BE2C (cell line): ENCODE measurements around the gene COX15.

Experiments used
- DNase-seq: peaks from one replicate; pipeline ENCODE4 v3.0.0-alpha.2; 2020
- H3K27me3 ChIP-seq: fragments of 250-450 bp; sonication (Bioruptor Pico); 2 replicates; pipeline ENCODE4 v1.5.1; 2020; ENCODE audit warnings: mild to moderate bottlenecking
- H3K36me3 ChIP-seq: fragments of 250-450 bp; sonication (Bioruptor Pico); 2 replicates; pipeline ENCODE4 v1.5.1; 2020; ENCODE audit warnings: mild to moderate bottlenecking
- H3K4me1 ChIP-seq: fragments of 250-450 bp; sonication (Bioruptor Pico); 2 replicates; pipeline ENCODE4 v1.5.1; 2020
- H3K4me3 ChIP-seq: 2 replicates; pipeline ENCODE4 v1.5.1; 2011; ENCODE audit warnings: low read depth, low read length
- H3K9me3 ChIP-seq: fragments of 250-450 bp; sonication (Bioruptor Pico); 2 replicates; pipeline ENCODE4 v1.5.1; 2020
- CTCF ChIP-seq: IDR thresholded peaks from 2 replicates; pipeline ENCODE4 v1.5.1; 2012; ENCODE audit warnings: mild to moderate bottlenecking, low read depth, low read length

Gene COX15

GRCh38 chr10:99769706-99770105 lies 37.8 kb upstream of the COX15 start:
- Histone ChIP-seq H3K27me3 (no peaks in the 10 kb centered on the region), H3K9me3 (no peaks in the 10 kb centered on the region), H3K36me3 (no peaks in the 10 kb centered on the region), H3K4me3 (no peak overlapping the region), H3K4me1 (no peaks in the 10 kb centered on the region)
- DNase-seq: no peak
- TF ChIP-seq CTCF: no peak

GRCh38 chr10:99768556-99768955 lies 36.6 kb upstream of the COX15 start:
- no peak for TF ChIP-seq CTCF
- Histone ChIP-seq H3K4me3 (no peak overlapping the region), H3K36me3 (no peaks in the 10 kb centered on the region), H3K27me3 (no peaks in the 10 kb centered on the region), H3K4me1 (no peaks in the 10 kb centered on the region), H3K9me3 (no peaks in the 10 kb centered on the region)
- DNase-seq: no peak

GRCh38 chr10:99767901-99768300 lies 36.0 kb upstream of the COX15 start:
- Histone ChIP-seq H3K4me3 (no peak overlapping the region), H3K36me3 (no peaks in the 10 kb centered on the region), H3K9me3 (no peaks in the 10 kb centered on the region), H3K27me3 (no peaks in the 10 kb centered on the region), H3K4me1 (no peaks in the 10 kb centered on the region)
- DNase-seq: no peak
- TF ChIP-seq CTCF: no peak

- Histone ChIP-seq H3K4me1 (no peaks in the 10 kb centered on the region), H3K4me3 (no peak overlapping the region), H3K27me3 (no peaks in the 10 kb centered on the region), H3K9me3 (no peaks in the 10 kb centered on the region), H3K36me3 (no peaks in the 10 kb centered on the region)
- no peak for TF ChIP-seq CTCF
- no peak for DNase-seq
Measured at GRCh38 chr10:99766302-99766681, 34.4 kb upstream of the COX15 start.

- no peaks in the 10 kb centered on the region for H3K4me1 ChIP-seq
- H3K27me3 ChIP-seq: no peaks in the 10 kb centered on the region
- no peak overlapping the region for H3K4me3 ChIP-seq
- no peak for DNase-seq
- H3K36me3 ChIP-seq: no peaks in the 10 kb centered on the region
- no peak for TF ChIP-seq CTCF
- no peaks in the 10 kb centered on the region for H3K9me3 ChIP-seq
Measured at GRCh38 chr10:99765672-99766301, 33.9 kb upstream of the COX15 start.

- H3K9me3 ChIP-seq: no peaks in the 10 kb centered on the region
- no peaks in the 10 kb centered on the region for H3K4me1 ChIP-seq
- H3K36me3 ChIP-seq: peaks cover under 1% of the 10 kb centered on the region; the same call in 1 of the 2 replicates
- no peak overlapping the region for H3K4me3 ChIP-seq
- no peaks in the 10 kb centered on the region for H3K27me3 ChIP-seq
- no peak for DNase-seq
- TF ChIP-seq CTCF: no peak
Measured at GRCh38 chr10:99761365-99761764, 29.4 kb upstream of the COX15 start.
